ENCODE measurements around the gene NKIRAS1.
"Not testable (repeated sequence)": the region's sequence is repeated elsewhere in the genome, so short reads cannot be mapped to it uniquely, and the experiment has no call there.

Gene NKIRAS1

DNA sequence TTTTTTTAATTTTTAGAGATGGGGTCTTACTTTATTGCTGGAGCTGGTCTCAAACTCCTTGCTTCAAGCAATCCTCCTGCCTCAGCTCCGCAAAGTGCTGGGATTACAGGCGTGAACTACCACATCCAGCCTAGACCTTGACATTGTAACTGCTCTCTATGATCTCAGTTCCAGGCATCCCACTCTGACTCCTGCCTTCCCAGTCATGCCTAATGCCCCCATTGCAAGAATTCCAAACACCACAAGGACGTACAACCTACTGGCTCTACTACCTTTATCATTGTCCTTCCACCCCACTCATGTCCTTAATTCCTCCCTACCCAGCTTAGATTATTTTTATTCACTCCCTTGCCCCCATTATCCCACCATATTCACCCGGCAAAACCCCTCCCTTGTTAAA is 21.6 kb downstream of the NKIRAS1 start:
- no peak for DNase-seq

DNA sequence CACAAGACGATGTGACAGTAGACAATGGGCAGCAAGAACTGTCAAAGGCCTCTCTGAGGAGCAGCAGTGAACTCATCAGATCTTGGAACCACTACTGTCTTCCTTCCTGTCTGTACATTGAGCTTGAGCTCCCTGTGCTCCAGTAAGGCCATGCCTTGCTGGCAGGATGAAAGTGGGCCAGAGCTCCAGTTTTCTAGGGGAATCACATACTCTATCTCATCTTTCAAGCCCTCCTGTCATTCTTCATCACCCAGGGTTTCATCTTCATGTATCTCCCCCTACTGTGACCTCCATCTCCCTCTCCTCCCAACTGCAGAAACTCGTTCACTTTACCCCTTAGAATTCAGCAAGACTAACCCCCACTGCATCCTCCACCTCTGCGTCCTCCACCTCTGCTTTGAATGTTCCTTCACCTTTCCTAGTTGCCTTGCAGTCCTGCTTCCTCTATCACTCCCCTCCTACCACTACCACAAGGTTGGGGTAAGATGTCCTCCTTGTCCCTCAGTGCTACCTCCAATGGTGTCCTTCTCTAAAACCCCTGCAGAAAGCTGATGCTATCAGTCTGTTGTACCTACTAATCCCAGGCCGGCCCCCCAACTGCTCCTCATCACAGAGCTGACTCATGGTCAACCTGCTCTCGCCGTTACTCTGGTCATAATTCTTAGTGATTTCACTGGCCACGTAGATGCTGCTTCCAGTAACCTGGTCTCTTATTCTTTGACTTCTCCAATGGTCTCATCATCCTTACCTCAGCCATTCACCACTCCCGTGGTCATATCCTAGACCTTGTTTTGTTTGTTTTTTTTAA is 22.3 kb downstream of the NKIRAS1 start:
- no peak for DNase-seq

GRCh38 chr3:23889950-23890349 is 26.8 kb downstream of the NKIRAS1 start:
- DNase-seq, result no peak

GRCh38 chr3:23889386-23889785 is 27.4 kb downstream of the NKIRAS1 start:
- DNase-seq, result no peak

- DNase-seq, result no peak
Measured at GRCh38 chr3:23888617-23889228, 28.1 kb downstream of the NKIRAS1 start.

GRCh38 chr3:23886311-23886710 is 30.5 kb downstream of the NKIRAS1 start:
- DNase-seq, result no peak

GRCh38 chr3:23885210-23885609 is 31.6 kb downstream of the NKIRAS1 start:
- DNase-seq, result no peak

DNA sequence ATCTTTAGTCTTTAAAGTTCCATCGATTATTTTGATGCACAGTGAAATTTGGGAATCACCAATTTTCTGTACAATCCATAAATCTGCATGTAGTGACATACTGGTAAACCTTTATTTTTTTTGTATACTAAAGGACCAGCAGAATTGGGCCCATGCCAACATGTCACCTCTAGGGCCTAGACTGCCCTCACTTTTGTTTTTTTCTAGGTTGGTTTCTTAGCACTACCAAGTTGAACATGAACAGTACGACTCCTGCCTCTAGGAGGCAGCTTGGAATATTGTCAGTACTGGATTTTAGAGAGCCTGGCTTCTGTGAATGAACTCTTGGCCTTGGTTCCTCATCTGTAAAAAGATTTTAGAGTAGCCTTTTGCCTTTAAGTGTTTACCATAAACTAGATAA is 32.3 kb downstream of the NKIRAS1 start:
- no peak for DNase-seq

DNA sequence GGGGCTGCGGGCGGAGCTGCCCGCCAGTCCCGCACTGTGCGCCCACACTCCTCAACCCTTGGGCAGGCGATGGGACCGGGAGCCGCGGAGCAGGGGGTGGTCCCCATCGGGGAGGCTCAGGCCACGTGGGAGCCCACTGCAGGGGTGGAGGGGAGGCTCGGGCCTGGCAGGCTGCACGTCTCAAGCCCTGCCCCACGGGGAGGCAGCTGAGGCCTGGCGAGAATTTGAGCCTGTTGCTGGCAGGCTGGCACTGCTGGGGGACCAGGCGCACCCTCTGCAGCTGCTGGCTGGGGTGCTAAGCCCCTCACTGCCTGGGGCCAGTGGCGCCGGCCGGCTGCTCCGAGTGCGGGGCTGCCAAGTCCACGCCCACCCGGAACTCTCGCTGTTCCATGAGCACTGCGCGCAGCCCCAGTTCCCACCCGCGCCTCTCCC is 34.3 kb downstream of the NKIRAS1 start:
- no peak for DNase-seq

GRCh38 chr3:23881993-23882392 is 34.8 kb downstream of the NKIRAS1 start:
- DNase-seq, result not testable (repeated sequence)

DNA sequence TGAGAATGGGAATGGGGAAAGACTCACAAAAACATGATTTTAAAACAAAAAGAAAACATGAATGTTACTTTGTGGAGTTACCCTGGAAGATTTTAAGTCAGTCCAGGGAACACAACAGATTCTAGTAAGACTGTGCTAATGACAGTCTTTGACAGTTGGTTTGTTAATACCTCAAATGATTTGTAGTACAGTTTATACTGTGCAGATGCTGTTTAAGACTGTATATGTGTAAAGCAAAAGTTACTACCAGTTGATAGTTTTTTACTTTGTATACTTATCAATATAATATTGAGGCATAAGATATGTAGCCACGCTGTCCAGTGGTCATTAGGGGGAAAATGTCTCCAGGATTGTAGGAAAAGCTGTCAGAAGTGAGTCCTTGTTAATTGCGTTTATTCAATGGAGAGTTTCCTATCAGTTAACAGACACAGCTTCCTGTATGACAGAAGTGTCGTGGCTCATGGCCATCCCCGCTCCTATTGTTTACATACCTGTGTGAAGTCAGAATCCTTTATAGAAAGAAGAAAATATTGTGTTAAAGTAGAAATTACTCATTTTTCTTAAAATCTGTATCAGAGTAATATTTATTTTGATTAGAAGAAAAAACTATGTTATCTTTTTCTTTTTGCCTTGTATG is 36.0 kb downstream of the NKIRAS1 start:
- no peak for DNase-seq

DNA sequence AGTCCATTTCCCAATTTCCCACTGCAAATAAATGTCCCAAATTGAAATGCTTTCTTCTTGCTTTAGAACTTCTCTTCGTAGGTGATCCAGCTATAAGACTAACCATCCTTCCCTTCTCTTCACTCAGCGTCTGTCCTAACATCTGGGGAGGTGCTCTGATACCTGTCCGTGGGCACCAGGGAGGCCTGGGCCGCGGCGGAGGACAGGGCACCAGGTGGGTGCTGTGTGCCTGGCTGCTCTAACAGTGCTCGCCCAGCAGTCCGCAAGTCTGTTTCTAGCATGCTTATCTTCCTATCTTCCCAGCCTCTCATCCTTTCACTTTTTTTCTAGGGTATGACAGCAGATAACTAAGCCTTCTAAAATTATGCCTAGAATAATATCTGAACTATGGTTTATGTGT is 37.3 kb downstream of the NKIRAS1 start:
- DNase-seq, result no peak

- no peak for DNase-seq
Measured at GRCh38 chr3:23877329-23877980, 39.3 kb downstream of the NKIRAS1 start.

- DNase-seq, result no peak
Measured at GRCh38 chr3:23876923-23877322, 39.9 kb downstream of the NKIRAS1 start.

DNA sequence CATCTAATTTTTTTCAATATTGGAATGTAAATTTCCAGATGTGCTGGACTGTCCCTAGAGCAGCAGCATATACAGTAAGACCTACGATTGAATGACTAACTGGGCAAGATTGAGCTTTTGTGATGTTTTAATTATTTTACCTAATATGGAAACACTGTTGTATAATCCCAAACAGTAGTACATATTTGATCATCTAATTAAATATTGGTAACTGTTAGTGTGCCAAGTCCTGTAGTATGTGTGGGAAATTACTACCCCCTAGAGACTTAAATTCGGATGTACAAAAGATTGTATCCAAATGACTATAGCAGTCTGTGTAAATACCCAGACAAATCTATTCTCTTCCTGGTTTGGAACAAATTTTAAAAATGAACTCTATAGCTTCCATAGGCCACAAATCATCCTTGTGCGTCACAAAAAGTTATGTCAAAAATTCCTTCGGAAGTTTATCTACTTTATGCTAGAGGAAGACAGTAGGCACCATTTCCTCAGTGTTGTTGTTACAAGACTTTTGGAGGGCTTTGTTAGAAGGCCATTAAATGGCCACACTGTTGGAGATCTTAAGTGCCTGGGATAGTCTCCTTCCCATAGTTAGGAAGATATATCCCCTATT is 41.6 kb downstream of the NKIRAS1 start:
- DNase-seq, result no peak

DNA sequence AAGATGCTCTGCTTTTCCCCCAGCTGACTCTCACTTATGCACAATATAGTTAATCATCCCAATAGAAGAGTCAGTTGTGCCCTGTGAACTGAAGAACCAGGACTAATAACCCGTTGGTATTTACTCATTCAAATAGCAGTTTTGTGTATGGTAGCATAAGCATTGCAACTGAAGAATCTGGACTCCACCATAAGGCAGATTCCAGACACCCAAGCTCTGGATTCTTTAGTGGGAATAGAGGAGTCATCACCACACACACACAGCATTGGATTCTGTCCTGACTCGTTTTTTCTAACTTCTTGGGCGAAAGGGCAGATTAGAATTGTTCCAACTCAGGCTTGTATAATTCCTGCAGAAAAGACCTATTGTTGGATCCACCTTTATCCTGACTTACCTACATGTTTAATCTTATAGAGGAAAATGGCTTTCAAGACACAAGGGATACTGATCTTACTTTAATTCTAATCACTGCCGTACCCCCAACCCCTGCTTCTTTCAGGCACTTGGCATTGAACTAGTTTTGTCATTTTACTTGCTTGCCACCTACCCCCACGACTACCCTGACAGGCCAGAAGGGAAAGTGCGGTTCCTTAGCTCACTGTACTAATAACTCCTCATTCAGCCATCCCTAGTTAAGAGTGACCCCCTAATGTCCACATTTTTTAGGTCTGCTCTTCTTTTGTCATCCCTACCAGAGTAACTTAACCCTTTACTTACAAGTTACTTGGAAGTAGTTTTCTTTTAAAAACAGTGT is 42.3 kb downstream of the NKIRAS1 start:
- no peak for DNase-seq

- DNase-seq, result no peak
Measured at GRCh38 chr3:23873941-23874340, 42.8 kb downstream of the NKIRAS1 start.

DNA sequence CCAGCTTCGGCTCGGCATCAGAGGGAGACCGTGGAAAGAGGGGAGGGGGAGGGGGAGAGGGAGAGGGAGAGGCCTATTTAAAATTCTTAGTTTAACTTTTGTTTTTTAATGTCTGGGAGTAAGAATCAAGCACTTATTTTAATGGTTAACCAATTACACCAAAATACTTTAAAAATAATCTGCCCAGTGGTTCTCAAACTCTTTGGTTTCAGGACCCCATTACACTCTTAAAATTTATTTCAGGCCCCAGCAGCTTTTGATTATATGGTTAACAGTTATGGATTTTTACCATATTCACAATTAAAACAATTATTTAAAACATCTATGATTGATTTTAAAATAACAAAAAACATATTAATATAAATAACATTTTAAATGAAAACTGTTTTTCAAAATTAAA is 44.5 kb downstream of the NKIRAS1 start:
- DNase-seq, result no peak

DNA sequence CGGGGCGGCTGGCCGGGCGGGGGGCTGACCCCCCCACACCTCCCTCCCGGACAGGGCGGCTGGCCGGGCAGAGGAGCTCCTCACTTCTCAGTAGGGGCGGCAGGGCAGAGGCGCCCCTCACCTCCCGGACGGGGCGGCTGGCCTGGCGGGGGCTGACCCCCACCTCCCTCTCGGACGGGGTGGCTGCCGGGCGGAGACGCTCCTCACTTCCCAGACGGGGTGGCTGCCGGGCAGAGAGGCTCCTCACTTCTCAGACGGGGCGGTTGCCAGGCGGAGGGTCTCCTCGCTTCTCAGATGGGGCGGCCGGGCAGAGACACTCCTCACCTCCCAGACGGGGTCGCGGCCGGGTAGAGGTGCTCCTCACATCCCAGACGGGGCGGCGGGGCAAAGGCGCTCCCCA is 45.4 kb downstream of the NKIRAS1 start:
- not testable (repeated sequence) for DNase-seq

DNA sequence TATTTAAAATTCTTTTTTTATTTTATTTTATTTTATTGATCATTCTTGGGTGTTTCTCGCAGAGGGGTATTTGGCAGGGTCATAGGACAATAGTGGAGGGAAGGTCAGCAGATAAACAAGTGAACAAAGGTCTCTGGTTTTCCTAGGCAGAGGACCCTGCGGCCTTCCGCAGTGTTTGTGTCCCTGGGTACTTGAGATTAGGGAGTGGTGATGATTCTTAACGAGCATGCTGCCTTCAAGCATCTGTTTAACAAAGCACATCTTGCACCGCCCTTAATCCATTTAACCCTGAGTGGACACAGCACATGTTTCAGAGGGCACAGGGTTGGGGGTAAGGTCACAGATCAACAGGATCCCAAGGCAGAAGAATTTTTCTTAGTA is 46.1 kb downstream of the NKIRAS1 start:
- DNase-seq, result not testable (repeated sequence)

GRCh38 chr3:23869977-23870662 is 46.7 kb downstream of the NKIRAS1 start:
- DNase-seq, result no peak

- DNase-seq, result no peak
Measured at GRCh38 chr3:23867838-23868237, 49.0 kb downstream of the NKIRAS1 start.
